KMS-11 (cell line): ENCODE results near the gene FBXO38.

Experiments used
- H2AFZ ChIP-seq: fragments of 200-600 bp; sonication (generic); 2 replicates; pipeline ENCODE4 v1.6.1; 2016; ENCODE audit warnings: antibody characterized with exemption, mixed run types, low read depth
- H3K27ac ChIP-seq: fragments of 200-600 bp; sonication (generic); 2 replicates; pipeline ENCODE4 v1.6.1; 2016; ENCODE audit warnings: mild to moderate bottlenecking, mixed run types
- H3K27me3 ChIP-seq: fragments of 200-600 bp; sonication (generic); 2 replicates; pipeline ENCODE4 v1.6.1; 2017; ENCODE audit warnings: mild to moderate bottlenecking, low read depth, mixed run types, moderate library complexity; ENCODE audit not compliant: insufficient read depth
- H3K36me3 ChIP-seq: fragments of 200-600 bp; sonication (generic); 2 replicates; pipeline ENCODE4 v1.6.1; 2017; ENCODE audit warnings: mild to moderate bottlenecking, mixed run types; ENCODE audit not compliant: insufficient read depth
- H3K4me1 ChIP-seq: fragments of 200-600 bp; sonication (generic); 2 replicates; pipeline ENCODE4 v1.6.1; 2016; ENCODE audit warnings: mild to moderate bottlenecking, low read depth, mixed run types; ENCODE audit not compliant: poor library complexity, severe bottlenecking
- H3K4me2 ChIP-seq: fragments of 200-600 bp; sonication (generic); 2 replicates; pipeline ENCODE4 v1.7.0; 2016; ENCODE audit warnings: mild to moderate bottlenecking, mixed run types
- H3K4me3 ChIP-seq: fragments of 200-600 bp; sonication (generic); IDR thresholded peaks from 2 replicates; pipeline ENCODE4 v1.6.1; 2017; ENCODE audit warnings: low read depth, low read length, mixed read lengths; ENCODE audit not compliant: insufficient read depth
- H3K79me2 ChIP-seq: fragments of 200-600 bp; sonication (generic); 2 replicates; pipeline ENCODE4 v1.6.1; 2016; ENCODE audit warnings: low read depth, mixed run types; ENCODE audit not compliant: insufficient read depth
- H3K9ac ChIP-seq: fragments of 200-600 bp; sonication (generic); 2 replicates; pipeline ENCODE4 v1.6.1; 2016; ENCODE audit warnings: mild to moderate bottlenecking, mixed run types
- H4K20me1 ChIP-seq: fragments of 200-600 bp; sonication (generic); 2 replicates; pipeline ENCODE4 v1.6.1; 2016; ENCODE audit warnings: mild to moderate bottlenecking, mixed run types; ENCODE audit not compliant: insufficient read depth
- TF ChIP-seq, protein P1 (sequence below): fragments of 200-600 bp; sonication (generic); conservative IDR thresholded peaks from 2 replicates; pipeline ENCODE4 v1.6.1; 2017; ENCODE audit warnings: low read depth, mild to moderate bottlenecking, antibody characterized with exemption, low read length, moderate library complexity, mixed read lengths

Gene FBXO38, protein sequence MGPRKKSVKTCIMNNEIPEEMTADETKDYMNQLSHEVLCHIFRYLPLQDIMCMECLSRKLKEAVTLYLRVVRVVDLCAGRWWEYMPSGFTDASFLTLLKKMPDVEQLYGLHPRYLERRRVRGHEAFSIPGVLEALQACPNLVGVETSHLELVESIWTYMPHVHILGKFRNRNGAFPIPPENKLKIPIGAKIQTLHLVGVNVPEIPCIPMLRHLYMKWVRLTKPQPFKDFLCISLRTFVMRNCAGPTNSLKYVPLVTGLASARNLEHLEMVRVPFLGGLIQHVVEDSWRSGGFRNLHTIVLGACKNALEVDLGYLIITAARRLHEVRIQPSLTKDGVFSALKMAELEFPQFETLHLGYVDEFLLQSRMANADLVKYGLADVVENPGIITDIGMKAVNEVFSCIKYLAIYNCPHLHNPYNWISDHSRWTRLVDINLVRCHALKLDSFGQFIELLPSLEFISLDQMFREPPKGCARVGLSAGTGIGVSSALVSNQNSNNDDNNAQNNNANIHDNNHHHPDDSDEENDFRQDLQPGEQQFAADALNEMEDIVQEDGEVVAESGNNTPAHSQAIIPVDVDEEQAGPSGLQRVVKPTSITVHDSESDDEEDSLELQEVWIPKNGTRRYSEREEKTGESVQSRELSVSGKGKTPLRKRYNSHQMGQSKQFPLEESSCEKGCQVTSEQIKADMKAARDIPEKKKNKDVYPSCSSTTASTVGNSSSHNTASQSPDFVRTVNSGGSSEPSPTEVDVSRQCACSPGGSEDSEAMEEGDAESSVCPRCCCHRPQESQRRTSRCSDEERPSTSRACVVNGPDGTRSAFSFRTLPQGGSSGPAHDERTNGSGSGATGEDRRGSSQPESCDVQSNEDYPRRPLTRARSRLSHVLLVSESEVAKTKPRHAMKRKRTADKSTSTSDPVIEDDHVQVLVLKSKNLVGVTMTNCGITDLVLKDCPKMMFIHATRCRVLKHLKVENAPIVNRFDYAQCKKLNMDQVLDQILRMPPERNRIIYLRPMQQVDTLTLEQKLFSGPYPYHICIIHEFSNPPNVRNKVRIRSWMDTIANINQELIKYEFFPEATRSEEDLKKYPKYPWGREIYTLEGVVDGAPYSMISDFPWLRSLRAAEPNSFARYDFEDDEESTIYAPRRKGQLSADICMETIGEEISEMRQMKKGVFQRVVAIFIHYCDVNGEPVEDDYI

DNA sequence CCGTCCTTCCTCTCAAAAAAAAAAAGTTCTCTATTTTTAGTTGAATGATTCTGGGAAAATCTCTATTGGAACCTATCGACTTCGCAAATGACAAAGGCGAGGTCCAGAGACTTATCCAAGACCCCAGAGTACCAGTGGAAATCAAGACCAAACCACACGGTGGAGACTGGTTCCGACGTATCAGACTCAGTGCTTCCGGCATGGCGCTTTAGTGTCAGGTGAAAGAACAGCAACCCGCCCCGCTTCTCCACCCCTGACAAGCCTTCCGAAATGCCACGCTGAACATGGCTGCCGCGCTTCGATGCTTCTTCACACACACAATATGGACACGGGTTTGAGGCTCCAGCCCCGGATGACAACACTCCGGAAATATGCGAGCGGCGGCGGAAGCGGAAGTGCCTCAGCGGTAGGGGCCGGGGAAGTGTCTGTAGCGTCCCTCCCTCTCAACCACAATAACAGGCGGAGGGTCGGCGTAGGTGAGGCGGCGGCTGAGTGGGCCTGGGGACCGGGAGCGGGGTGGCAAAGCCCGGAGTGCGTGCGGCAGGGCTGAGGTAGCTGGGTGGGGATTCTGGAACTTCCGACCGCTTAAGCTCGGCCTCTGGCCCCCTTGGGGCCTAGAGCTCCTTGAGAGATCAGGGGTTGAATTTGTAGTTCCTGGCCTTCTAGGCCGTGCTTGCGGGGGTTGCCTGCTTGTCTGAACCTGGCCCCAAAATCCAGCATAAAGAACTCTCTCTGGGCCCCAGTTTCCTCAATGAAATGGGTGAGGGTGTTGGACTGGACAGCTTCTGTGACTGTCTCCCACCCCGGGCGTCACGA is at the start of gene FBXO38:
TSS of gene FBXO38 (plus strand) at position 395 of the 816 bp plus-strand sequence. CDS start 10,819 bp downstream, outside the sequence.
- H3K4me1 ChIP-seq = peaks cover 16% of the 10 kb centered on the region
- peaks cover 37% of the 10 kb centered on the region for H3K79me2 ChIP-seq
- H3K9ac ChIP-seq = peak within 1 kb of the TSS; percentile 76
- peak within 1 kb of the TSS; percentile 91 for H3K4me2 ChIP-seq
- H3K27ac ChIP-seq = peak within 1 kb of the TSS; percentile 55
- TF ChIP-seq, protein P1, sequence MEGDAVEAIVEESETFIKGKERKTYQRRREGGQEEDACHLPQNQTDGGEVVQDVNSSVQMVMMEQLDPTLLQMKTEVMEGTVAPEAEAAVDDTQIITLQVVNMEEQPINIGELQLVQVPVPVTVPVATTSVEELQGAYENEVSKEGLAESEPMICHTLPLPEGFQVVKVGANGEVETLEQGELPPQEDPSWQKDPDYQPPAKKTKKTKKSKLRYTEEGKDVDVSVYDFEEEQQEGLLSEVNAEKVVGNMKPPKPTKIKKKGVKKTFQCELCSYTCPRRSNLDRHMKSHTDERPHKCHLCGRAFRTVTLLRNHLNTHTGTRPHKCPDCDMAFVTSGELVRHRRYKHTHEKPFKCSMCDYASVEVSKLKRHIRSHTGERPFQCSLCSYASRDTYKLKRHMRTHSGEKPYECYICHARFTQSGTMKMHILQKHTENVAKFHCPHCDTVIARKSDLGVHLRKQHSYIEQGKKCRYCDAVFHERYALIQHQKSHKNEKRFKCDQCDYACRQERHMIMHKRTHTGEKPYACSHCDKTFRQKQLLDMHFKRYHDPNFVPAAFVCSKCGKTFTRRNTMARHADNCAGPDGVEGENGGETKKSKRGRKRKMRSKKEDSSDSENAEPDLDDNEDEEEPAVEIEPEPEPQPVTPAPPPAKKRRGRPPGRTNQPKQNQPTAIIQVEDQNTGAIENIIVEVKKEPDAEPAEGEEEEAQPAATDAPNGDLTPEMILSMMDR = no peak
- peak within 1 kb of the TSS; percentile 75 for H2AFZ ChIP-seq
- H4K20me1 ChIP-seq = no peaks in the 10 kb centered on the region
- no peaks in the 10 kb centered on the region for H3K36me3 ChIP-seq
- no peaks in the 10 kb centered on the region for H3K27me3 ChIP-seq
- H3K4me3 ChIP-seq = peak within 1 kb of the TSS; percentile 57

DNA sequence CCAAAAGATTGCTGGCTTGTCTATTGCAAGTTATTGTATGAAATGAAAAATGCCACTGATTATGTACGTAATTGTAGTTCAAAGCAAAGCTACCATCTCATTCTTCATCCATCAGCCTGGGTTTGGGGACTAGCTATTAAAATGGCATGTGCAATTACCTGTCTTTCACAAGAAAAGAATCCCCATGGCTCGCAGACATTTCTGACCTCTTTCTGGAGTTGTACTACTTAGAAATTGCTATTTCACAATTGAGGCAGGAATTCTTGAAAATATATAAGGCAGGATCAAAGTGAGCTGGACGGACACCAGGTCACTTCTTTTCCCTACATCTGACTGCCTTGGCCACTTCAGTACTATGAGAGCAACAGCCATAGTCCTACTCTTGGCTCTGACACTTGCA is 48.5 kb upstream of the FBXO38 start, which contains the start of gene SPINK9:
TSS of gene SPINK9 (plus strand) at position 301 of the 400 bp plus-strand sequence. CDS start at position 356, 55 bp downstream.
- Histone ChIP-seq H3K4me1 (no peaks in the 10 kb centered on the region), H3K9ac (no peak within 1 kb of the TSS), H3K79me2 (no peaks in the 10 kb centered on the region), H4K20me1 (no peaks in the 10 kb centered on the region), H3K36me3 (no peaks in the 10 kb centered on the region), H3K4me3 (no peak within 1 kb of the TSS), H3K4me2 (no peak within 1 kb of the TSS), H2AFZ (no peak within 1 kb of the TSS), H3K27me3 (no peaks in the 10 kb centered on the region), H3K27ac (no peak within 1 kb of the TSS)
- TF ChIP-seq, protein P1 = no peak

DNA sequence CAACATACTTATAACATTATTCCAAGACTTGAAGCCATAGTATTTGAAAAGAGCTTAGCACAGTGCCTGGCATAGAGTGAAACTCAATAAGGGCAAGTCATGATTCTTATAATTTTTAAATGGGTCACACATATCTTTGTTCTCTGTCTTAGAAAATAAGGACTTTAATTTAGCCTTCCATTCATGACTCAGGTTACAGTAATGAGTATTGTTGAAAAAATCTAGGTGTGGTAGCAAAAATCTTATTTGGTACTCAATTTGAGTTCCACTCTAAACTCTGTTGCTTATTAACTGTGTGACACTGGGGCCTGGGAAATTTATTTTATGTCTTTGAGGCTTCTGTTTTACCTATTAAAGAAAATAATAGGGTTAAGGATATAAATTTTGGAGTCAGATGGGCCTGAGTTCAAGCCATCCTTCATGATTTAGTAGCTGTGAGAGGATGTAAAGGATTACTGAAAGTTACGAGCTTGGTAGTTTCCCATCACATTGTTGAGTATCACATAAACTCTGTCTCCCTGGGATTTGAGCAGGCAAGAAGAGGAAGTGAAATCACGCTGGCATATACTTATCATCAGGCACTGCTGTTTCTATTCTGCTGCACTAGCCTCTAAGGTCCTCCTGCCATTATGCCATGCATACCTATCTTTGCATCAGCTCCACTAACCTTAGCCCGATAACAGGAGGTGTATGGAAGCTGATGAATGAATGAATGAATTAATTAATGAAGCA is 46.9 kb upstream of the FBXO38 start:
- H2AFZ ChIP-seq = no peak overlapping the region
- TF ChIP-seq, protein P1 = no peak
- H3K4me2 ChIP-seq = no peak overlapping the region
- H3K4me1 ChIP-seq = no peaks in the 10 kb centered on the region
- H3K27ac ChIP-seq = no peak overlapping the region
- no peak overlapping the region for H3K4me3 ChIP-seq
- no peaks in the 10 kb centered on the region for H3K27me3 ChIP-seq
- H3K79me2 ChIP-seq = no peaks in the 10 kb centered on the region
- no peak overlapping the region for H3K9ac ChIP-seq
- no peaks in the 10 kb centered on the region for H4K20me1 ChIP-seq
- H3K36me3 ChIP-seq = no peaks in the 10 kb centered on the region
